SK-N-SH (cell line): ENCODE data around the gene PRTFDC1. TPM values are rescaled to one million over a fixed set of nuclear protein-coding genes. Genes with fewer than 3 reads are reported as not detected.

ENCODE experiments used
- CTCF ChIA-PET: fragments of 300-600, 350-600 bp; formaldehyde crosslinking; extraction: SDS; loops from one replicate; lab custom pipeline; 2021; lab: Yijun Ruan, JAX
- POLR2A ChIA-PET: fragments of 350-600 bp; sonication (Branson Sonifier 250); formaldehyde crosslinking; extraction: SDS; loops from one replicate; lab custom pipeline; 2020; ENCODE audit warnings: antibody characterized with exemption, inconsistent platforms; lab: Yijun Ruan, JAX
- DNase-seq: peaks from one replicate; pipeline ENCODE4 v3.0.0; 2012
- H2AFZ ChIP-seq: fragments of 200-600 bp; sonication (generic); 2 replicates; pipeline ENCODE4 v1.8.1; 2016; ENCODE audit warnings: antibody characterized with exemption, mild to moderate bottlenecking, low read depth
- H3F3A ChIP-seq: fragments of 200-600 bp; sonication (generic); replicated peaks from 2 replicates; pipeline ENCODE3; 2016; ENCODE audit warnings: antibody characterized with exemption, mild to moderate bottlenecking; ENCODE audit not compliant: insufficient read depth
- H3K27ac ChIP-seq, 2 experiments: fragments of 200-500 bp in 1 of 2; fragments of 200-600 bp in 1 of 2; sonication (Bioruptor generic) in 1 of 2; sonication (generic), shearing (Covaris generic) in 1 of 2; 2 replicates each; pipeline versions ENCODE4 v1.5.1 to v1.6.1; 2014 to 2016; ENCODE audit warnings: low read depth in 2 of 2, inconsistent platforms in 1 of 2, low read length in 1 of 2, mild to moderate bottlenecking in 1 of 2, mixed read lengths in 1 of 2
- H3K27me3 ChIP-seq: fragments of 200-600 bp; sonication (generic), shearing (Covaris generic); 2 replicates; pipeline ENCODE4 v1.6.1; 2016; ENCODE audit warnings: mixed run types; ENCODE audit not compliant: insufficient read depth
- H3K36me3 ChIP-seq, 2 experiments: fragments of 200-500 bp in 1 of 2; fragments of 200-600 bp in 1 of 2; sonication (Bioruptor generic) in 1 of 2; sonication (generic) in 1 of 2; replicated peaks in 1 of 2; 2 replicates each; pipeline versions ENCODE3 to v1.5.1; 2014 to 2016; ENCODE audit warnings: low read length in 1 of 2, mild to moderate bottlenecking in 1 of 2; ENCODE audit not compliant: insufficient read depth in 2 of 2, control insufficient read depth in 1 of 2
- H3K4me1 ChIP-seq, 2 experiments: fragments of 200-500 bp in 1 of 2; fragments of 200-600 bp in 1 of 2; sonication (Bioruptor generic) in 1 of 2; sonication (generic), shearing (Covaris generic) in 1 of 2; 2 replicates each; pipeline versions ENCODE4 v1.5.1 to v1.6.1; 2014 to 2016; ENCODE audit warnings: low read depth in 1 of 2, low read length in 1 of 2, mixed run types in 1 of 2; ENCODE audit not compliant: insufficient read depth in 2 of 2, control insufficient read depth in 1 of 2
- H3K4me2 ChIP-seq: fragments of 200-600 bp; sonication (generic), shearing (Covaris generic); 2 replicates; pipeline ENCODE4 v1.6.1; 2017; ENCODE audit warnings: mixed run types
- H3K4me3 ChIP-seq, 2 experiments: fragments of 200-500 bp in 1 of 2; fragments of 200-600 bp in 1 of 2; sonication (Bioruptor generic) in 1 of 2; sonication (generic), shearing (Covaris generic) in 1 of 2; 2 replicates each; pipeline versions ENCODE4 v1.5.1 to v1.8.1; 2014 to 2016; ENCODE audit warnings: low read depth in 2 of 2, inconsistent platforms in 1 of 2, low read length in 1 of 2, mild to moderate bottlenecking in 1 of 2, mixed read lengths in 1 of 2, moderate library complexity in 1 of 2
- H3K79me2 ChIP-seq: fragments of 200-600 bp; sonication (generic); 2 replicates; pipeline ENCODE4 v1.8.1; 2017; ENCODE audit warnings: mild to moderate bottlenecking; ENCODE audit not compliant: insufficient read depth
- H3K9ac ChIP-seq: fragments of 200-600 bp; sonication (generic); 2 replicates; pipeline ENCODE4 v1.6.1; 2017; ENCODE audit warnings: mixed run types
- H3K9me2 ChIP-seq: fragments of 200-600 bp; sonication (generic); 2 replicates; pipeline ENCODE4 v1.6.1; 2017; ENCODE audit warnings: mixed run types
- H3K9me3 ChIP-seq: fragments of 200-600 bp; sonication (generic); 2 replicates; pipeline ENCODE4 v1.6.1; 2017; ENCODE audit warnings: mixed run types, mild to moderate bottlenecking, moderate library complexity
- H4K20me1 ChIP-seq: fragments of 200-600 bp; sonication (generic); 2 replicates; pipeline ENCODE4 v1.6.1; 2017; ENCODE audit warnings: mild to moderate bottlenecking, mixed run types; ENCODE audit not compliant: insufficient read depth
- CHD2 ChIP-seq: fragments of 150-350 bp; IDR thresholded peaks from 2 replicates; pipeline ENCODE4 v1.6.1; 2018; ENCODE audit warnings: low read length; ENCODE audit not compliant: partially characterized antibody
- EP300 ChIP-seq, 2 experiments: IDR thresholded peaks; 2 replicates each; pipeline versions ENCODE4 v1.4.0 to v1.6.1; 2012; ENCODE audit warnings: borderline replicate concordance in 1 of 2, low read depth in 1 of 2, low read length in 1 of 2
- EZH2phosphoT487 ChIP-seq: fragments of 200-600 bp; sonication (generic); IDR thresholded peaks from 2 replicates; pipeline ENCODE4 v1.6.1; 2017; ENCODE audit warnings: low read depth, mixed run types, mild to moderate bottlenecking, antibody characterized with exemption, moderate library complexity, borderline replicate concordance
- FOSL2 ChIP-seq: IDR thresholded peaks from 2 replicates; pipeline ENCODE4 v1.4.0; 2012; ENCODE audit warnings: low read depth, mild to moderate bottlenecking, moderate library complexity, borderline replicate concordance
- FOXJ3 ChIP-seq: sonication (generic); formaldehyde crosslinking; IDR thresholded peaks from 2 replicates; pipeline ENCODE4 v1.5.1; 2020; ENCODE audit warnings: mild to moderate bottlenecking, missing genetic modification reagents
- GATA2 ChIP-seq: sonication (generic); formaldehyde crosslinking; IDR thresholded peaks from 2 replicates; pipeline ENCODE4 v1.5.0; 2020; ENCODE audit warnings: mild to moderate bottlenecking, missing genetic modification reagents
- MXI1 ChIP-seq: IDR thresholded peaks from 2 replicates; pipeline ENCODE4 v1.6.1; 2012; ENCODE audit warnings: mild to moderate bottlenecking, low read depth, low read length, improper control_type of control experiment
- NFIC ChIP-seq: IDR thresholded peaks from 2 replicates; pipeline ENCODE4 v1.4.0; 2012; ENCODE audit warnings: borderline replicate concordance
- NRF1 ChIP-seq: IDR thresholded peaks from 2 replicates; pipeline ENCODE4 v1.6.1; 2012; ENCODE audit warnings: low read depth, mild to moderate bottlenecking, low read length
- RAD21 ChIP-seq: IDR thresholded peaks from 2 replicates; pipeline ENCODE4 v1.6.1; 2012; ENCODE audit warnings: mild to moderate bottlenecking, low read length
- RCOR1 ChIP-seq: fragments of 150-350 bp; IDR thresholded peaks from 2 replicates; pipeline ENCODE4 v1.6.1; 2017; ENCODE audit warnings: antibody characterized with exemption, low read length
- RXRA ChIP-seq: IDR thresholded peaks from 2 replicates; pipeline ENCODE4 v1.4.0; 2012; ENCODE audit warnings: low read depth, mild to moderate bottlenecking, borderline replicate concordance
- SIN3A ChIP-seq: IDR thresholded peaks from 2 replicates; pipeline ENCODE4 v1.6.1; 2012; ENCODE audit warnings: low read depth, mild to moderate bottlenecking, low read length, moderate library complexity, borderline replicate concordance
- SMC3 ChIP-seq: IDR thresholded peaks from 2 replicates; pipeline ENCODE4 v1.6.1; 2012; ENCODE audit warnings: low read depth, low read length, improper control_type of control experiment
- TAF1 ChIP-seq: IDR thresholded peaks from 2 replicates; pipeline ENCODE4 v1.6.1; 2012; ENCODE audit warnings: low read depth, mild to moderate bottlenecking, low read length, moderate library complexity, borderline replicate concordance
- TCF12 ChIP-seq: IDR thresholded peaks from 2 replicates; pipeline ENCODE4 v1.4.0; 2012
- TEAD4 ChIP-seq: IDR thresholded peaks from 2 replicates; pipeline ENCODE4 v1.4.0; 2012; ENCODE audit warnings: mild to moderate bottlenecking, borderline replicate concordance; ENCODE audit not compliant: insufficient read depth
- YY1 ChIP-seq: IDR thresholded peaks from 2 replicates; pipeline ENCODE4 v1.4.0; 2012; ENCODE audit warnings: low read depth, mild to moderate bottlenecking
- WGBS: methylation state at CpG from one replicate; pipeline ENCODE4 v1.1.6; 2017; ENCODE audit warnings: low lambda C conversion rate; 5-methylcytosine and 5-hydroxymethylcytosine counted together
- polyA plus RNA-seq, 3 experiments: library from polyadenylated mRNA; depleted of rRNA; stranded (reverse); fragments of >200 nt; gene quantifications; 2 replicates each; pipeline ENCODE4 v1.2.3, GENCODE V29; 2012
- TF ChIP-seq, protein P1 (sequence below): IDR thresholded peaks from 2 replicates; pipeline ENCODE4; 2012
- TF ChIP-seq, protein P2 (sequence below): IDR thresholded peaks from 2 replicates; pipeline ENCODE4 v1.4.0; 2012; ENCODE audit warnings: low read depth, borderline replicate concordance
- TF ChIP-seq, protein P3 (sequence below): fragments of 150-350 bp; IDR thresholded peaks from 2 replicates; pipeline ENCODE4 v1.6.1; 2017; ENCODE audit warnings: antibody characterized with exemption, low read length, low read depth, borderline replicate concordance

Gene PRTFDC1
- polyA plus RNA-seq, 1 of the 3 experiments (the other 2 are of a cell fraction), result 6.6 TPM

DNA sequence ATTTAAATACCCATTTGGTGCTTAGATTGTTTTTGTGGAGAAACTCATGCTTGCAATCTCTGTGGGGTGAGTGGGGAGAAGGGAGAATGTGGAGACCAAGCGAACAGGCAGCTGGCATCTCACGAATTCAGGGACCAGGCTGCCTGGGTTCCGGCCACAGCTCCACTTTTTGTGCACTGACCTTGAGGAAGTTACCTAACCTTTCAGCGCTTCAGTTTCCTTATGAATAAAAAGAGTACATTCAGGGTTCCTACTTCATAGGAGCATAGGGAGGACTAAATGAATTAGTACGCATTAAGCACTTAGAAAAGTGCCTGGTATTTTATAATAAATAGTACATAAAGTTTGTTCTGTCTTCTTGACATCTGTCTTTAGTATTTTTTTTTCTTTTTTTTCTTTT is 72.5 kb downstream of the PRTFDC1 start:
- POLR2A ChIA-PET, result no interaction called here
- Histone ChIP-seq H3K27ac (no peak overlapping the region), H3K36me3 (no peaks in the 10 kb centered on the region), H3K9ac (no peak overlapping the region), H3F3A (no peaks in the 10 kb centered on the region), H3K4me3 (no peak overlapping the region)
- CTCF ChIA-PET, result no interaction called here
- WGBS, result 96% methylated on average over 5 of the region's 5 CpGs
- TF ChIP-seq GATA2 (CRISPR knock-in tag), result no peak
- TF ChIP-seq SIN3A, result no peak
- no peak for TF ChIP-seq MXI1
- no peak for TF ChIP-seq EP300 (IDR thresholded peaks at IDR 0.05; ENCODE audit: borderline replicate concordance in 1 of 2, low read depth in 1 of 2, low read length in 1 of 2)
- TF ChIP-seq, protein P1, sequence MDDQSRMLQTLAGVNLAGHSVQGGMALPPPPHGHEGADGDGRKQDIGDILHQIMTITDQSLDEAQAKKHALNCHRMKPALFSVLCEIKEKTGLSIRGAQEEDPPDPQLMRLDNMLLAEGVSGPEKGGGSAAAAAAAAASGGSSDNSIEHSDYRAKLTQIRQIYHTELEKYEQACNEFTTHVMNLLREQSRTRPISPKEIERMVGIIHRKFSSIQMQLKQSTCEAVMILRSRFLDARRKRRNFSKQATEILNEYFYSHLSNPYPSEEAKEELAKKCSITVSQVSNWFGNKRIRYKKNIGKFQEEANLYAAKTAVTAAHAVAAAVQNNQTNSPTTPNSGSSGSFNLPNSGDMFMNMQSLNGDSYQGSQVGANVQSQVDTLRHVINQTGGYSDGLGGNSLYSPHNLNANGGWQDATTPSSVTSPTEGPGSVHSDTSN, result no peak
- no peak for TF ChIP-seq RAD21
- TF ChIP-seq YY1, result no peak
- TF ChIP-seq, all 33 proteins: peak for 0
- Histone ChIP-seq H3K79me2 (no peaks in the 10 kb centered on the region), H3K4me2 (no peak overlapping the region), H3K4me1 (peaks cover 0 to 3% of the 10 kb centered on the region in 2 experiments; a peak in 1 of 4 replicates), H3K9me3 (no peaks in the 10 kb centered on the region), H4K20me1 (no peaks in the 10 kb centered on the region), H3K27me3 (no peaks in the 10 kb centered on the region), H3K9me2 (no peaks in the 10 kb centered on the region), H2AFZ (no peak overlapping the region)
- no peak for DNase-seq

DNA sequence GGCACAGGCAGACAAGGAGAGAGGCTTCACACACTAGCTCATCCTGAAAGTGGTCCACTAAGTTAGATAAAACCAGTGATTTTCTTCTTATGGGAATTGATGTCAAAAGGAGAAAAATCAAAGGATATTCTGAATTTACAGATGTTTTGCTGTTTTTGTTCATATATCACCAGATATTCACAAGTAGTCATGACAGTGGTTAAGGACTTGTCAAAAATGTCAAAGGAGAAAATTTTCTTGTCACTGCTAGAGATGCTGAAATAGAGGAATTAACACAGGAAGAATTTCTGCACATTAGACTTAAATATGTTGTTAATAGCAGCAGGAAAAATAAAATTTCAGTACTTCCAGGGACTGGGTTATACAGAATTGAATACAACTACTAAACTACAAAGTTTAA is 78.3 kb downstream of the PRTFDC1 start:
- DNase-seq, result no peak
- ChIA-PET POLR2A (no interaction called here), CTCF (no interaction called here)
- Histone ChIP-seq H3K9me3 (no peaks in the 10 kb centered on the region), H3F3A (peaks cover 4% of the 10 kb centered on the region), H3K4me1 (peaks cover 3 to 17% of the 10 kb centered on the region in 2 experiments; a peak in 2 of 4 replicates), H3K9ac (no peak overlapping the region), H3K27ac (no peak overlapping the region), H3K4me2 (no peak overlapping the region), H3K9me2 (no peaks in the 10 kb centered on the region), H3K4me3 (no peak overlapping the region), H3K79me2 (no peaks in the 10 kb centered on the region), H4K20me1 (no peaks in the 10 kb centered on the region), H3K27me3 (no peaks in the 10 kb centered on the region), H3K36me3 (no peaks in the 10 kb centered on the region), H2AFZ (no peak overlapping the region)
- no peak for TF ChIP-seq GATA2 (CRISPR knock-in tag)
- no peak for TF ChIP-seq CHD2
- no peak for TF ChIP-seq FOSL2
- TF ChIP-seq, protein P1, result no peak
- no peak for TF ChIP-seq TEAD4
- no peak for TF ChIP-seq RCOR1
- no peak for TF ChIP-seq FOXJ3 (CRISPR knock-in tag)
- TF ChIP-seq EZH2phosphoT487, result no peak
- TF ChIP-seq TCF12, result no peak
- TF ChIP-seq TAF1, result no peak
- TF ChIP-seq SMC3, result no peak
- no peak for TF ChIP-seq NFIC
- no peak for TF ChIP-seq SIN3A
- TF ChIP-seq, protein P2, sequence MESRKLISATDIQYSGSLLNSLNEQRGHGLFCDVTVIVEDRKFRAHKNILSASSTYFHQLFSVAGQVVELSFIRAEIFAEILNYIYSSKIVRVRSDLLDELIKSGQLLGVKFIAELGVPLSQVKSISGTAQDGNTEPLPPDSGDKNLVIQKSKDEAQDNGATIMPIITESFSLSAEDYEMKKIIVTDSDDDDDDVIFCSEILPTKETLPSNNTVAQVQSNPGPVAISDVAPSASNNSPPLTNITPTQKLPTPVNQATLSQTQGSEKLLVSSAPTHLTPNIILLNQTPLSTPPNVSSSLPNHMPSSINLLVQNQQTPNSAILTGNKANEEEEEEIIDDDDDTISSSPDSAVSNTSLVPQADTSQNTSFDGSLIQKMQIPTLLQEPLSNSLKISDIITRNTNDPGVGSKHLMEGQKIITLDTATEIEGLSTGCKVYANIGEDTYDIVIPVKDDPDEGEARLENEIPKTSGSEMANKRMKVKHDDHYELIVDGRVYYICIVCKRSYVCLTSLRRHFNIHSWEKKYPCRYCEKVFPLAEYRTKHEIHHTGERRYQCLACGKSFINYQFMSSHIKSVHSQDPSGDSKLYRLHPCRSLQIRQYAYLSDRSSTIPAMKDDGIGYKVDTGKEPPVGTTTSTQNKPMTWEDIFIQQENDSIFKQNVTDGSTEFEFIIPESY, result no peak
- TF ChIP-seq RAD21, result no peak
- no peak for TF ChIP-seq NRF1
- TF ChIP-seq EP300 (IDR thresholded peaks at IDR 0.05; ENCODE audit: borderline replicate concordance in 1 of 2, low read depth in 1 of 2, low read length in 1 of 2), result no peak
- TF ChIP-seq RXRA, result no peak
- TF ChIP-seq, protein P3, sequence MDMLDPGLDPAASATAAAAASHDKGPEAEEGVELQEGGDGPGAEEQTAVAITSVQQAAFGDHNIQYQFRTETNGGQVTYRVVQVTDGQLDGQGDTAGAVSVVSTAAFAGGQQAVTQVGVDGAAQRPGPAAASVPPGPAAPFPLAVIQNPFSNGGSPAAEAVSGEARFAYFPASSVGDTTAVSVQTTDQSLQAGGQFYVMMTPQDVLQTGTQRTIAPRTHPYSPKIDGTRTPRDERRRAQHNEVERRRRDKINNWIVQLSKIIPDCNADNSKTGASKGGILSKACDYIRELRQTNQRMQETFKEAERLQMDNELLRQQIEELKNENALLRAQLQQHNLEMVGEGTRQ, result no peak
